GM12878 (cell line): ENCODE results near the gene ALDH1A3. TPM values are rescaled to one million over a fixed set of nuclear protein-coding genes. Genes with fewer than 3 reads are reported as not detected.

ENCODE experiments used
- ATAC-seq: fragments of 200-7000 bp; cut with Tn5 transposase; 3 replicates; pipeline ENCODE4 v1.9.1; 2020; ENCODE audit warnings: mild to moderate bottlenecking, moderate library complexity
- BruUV-seq: library from RNA; stranded (reverse); fragments of 400-500 nt; replicated peaks from 2 replicates; lab custom pipeline; 2021; lab: Mats Ljungman, UMichigan
- CTCF ChIA-PET: fragments of 300-600 bp; sonication (Branson Sonifier 250); formaldehyde crosslinking; extraction: SDS; loops from one replicate; lab custom pipeline; 2021; ENCODE audit warnings: inconsistent platforms; lab: Yijun Ruan, JAX
- POLR2A ChIA-PET: fragments of 350-600 bp; formaldehyde crosslinking; extraction: SDS; loops from one replicate; lab custom pipeline; 2021; ENCODE audit warnings: inconsistent platforms; lab: Charles Lee
- RAD21 ChIA-PET: fragments of 300-600 bp; sonication (Branson Sonifier 250); formaldehyde crosslinking; loops from one replicate; lab custom pipeline; 2023; ENCODE audit warnings: antibody characterized with exemption; ENCODE audit not compliant: unreplicated experiment; lab: Charles Lee
- SMC1A ChIA-PET: fragments of 300-600 bp; sonication (Branson Sonifier 250); formaldehyde crosslinking; loops from one replicate; lab custom pipeline; 2023; ENCODE audit not compliant: unreplicated experiment, uncharacterized antibody; lab: Charles Lee
- DNase-seq: peaks from one replicate; pipeline ENCODE4 v3.0.0-alpha.2; 2011; ENCODE audit warnings: low read depth, low spot score
- FAIRE-seq: peaks from 3 replicates; lab custom pipeline; 2011; peaks lifted over from hg19 to GRCh38; lab: Jason Lieb, UNC
- H2AFZ ChIP-seq: 2 replicates; pipeline ENCODE4 v1.6.0; 2011; ENCODE audit warnings: low read depth, low read length, control low read depth; ENCODE audit not compliant: control insufficient read depth
- H3K27ac ChIP-seq: 2 replicates; pipeline ENCODE4 v1.5.1; 2011; ENCODE audit warnings: control low read depth; ENCODE audit not compliant: control insufficient read depth, insufficient read depth
- H3K27me3 ChIP-seq, 2 experiments: replicated peaks in 1 of 2; 2 replicates each; pipeline versions ENCODE4 v1.6.0 to v1.6.1; 2011; ENCODE audit warnings: low read length in 1 of 2; ENCODE audit not compliant: control insufficient read depth in 2 of 2, insufficient read depth in 2 of 2
- H3K36me3 ChIP-seq, 2 experiments: 2 replicates each; pipeline ENCODE4 v1.5.1; 2011; ENCODE audit warnings: low read length in 1 of 2; ENCODE audit not compliant: control insufficient read depth in 2 of 2, insufficient read depth in 2 of 2
- H3K4me1 ChIP-seq: 2 replicates; pipeline ENCODE4 v1.6.1; 2011; ENCODE audit warnings: mild to moderate bottlenecking, low read length, moderate library complexity, mixed read lengths; ENCODE audit not compliant: control insufficient read depth, insufficient read depth
- H3K4me2 ChIP-seq: 2 replicates; pipeline ENCODE4 v1.6.0; 2011; ENCODE audit warnings: control low read depth; ENCODE audit not compliant: control insufficient read depth, insufficient read depth
- H3K4me3 ChIP-seq: fragments of 200-600 bp; sonication (generic); 2 replicates; pipeline ENCODE4 v1.5.1; 2016
- H3K79me2 ChIP-seq: 2 replicates; pipeline ENCODE4 v1.6.0; 2011; ENCODE audit warnings: low read length; ENCODE audit not compliant: control insufficient read depth, insufficient read depth
- H3K9ac ChIP-seq: 2 replicates; pipeline ENCODE4 v1.8.0; 2011; ENCODE audit warnings: low read length, control low read depth, mixed read lengths; ENCODE audit not compliant: control insufficient read depth, insufficient read depth
- H3K9me3 ChIP-seq: replicated peaks from 3 replicates; pipeline ENCODE4 v1.5.1; 2011; ENCODE audit warnings: mild to moderate bottlenecking, low read length; ENCODE audit not compliant: control insufficient read depth, insufficient read depth
- H4K20me1 ChIP-seq: 2 replicates; pipeline ENCODE4 v1.6.0; 2011; ENCODE audit not compliant: control insufficient read depth, insufficient read depth
- CBX3 ChIP-seq: fragments of 200-600 bp; sonication (generic); IDR thresholded peaks from 2 replicates; pipeline ENCODE4 v1.6.1; 2016; ENCODE audit warnings: low read depth, borderline replicate concordance
- RAD21 ChIP-seq: IDR thresholded peaks from 2 replicates; pipeline ENCODE4 v1.6.1; 2011; ENCODE audit warnings: mild to moderate bottlenecking, low read depth, low read length, moderate library complexity; ENCODE audit not compliant: insufficient read depth
- RUNX3 ChIP-seq: IDR thresholded peaks from 2 replicates; pipeline ENCODE4 v1.6.1; 2012; ENCODE audit warnings: low read length, inconsistent platforms
- SIX5 ChIP-seq: IDR thresholded peaks from 2 replicates; pipeline ENCODE4 v1.6.1; 2011; ENCODE audit warnings: mild to moderate bottlenecking, low read depth, low read length, moderate library complexity; ENCODE audit not compliant: severe bottlenecking
- WGBS: methylation state at CpG from one replicate; pipeline ENCODE4 v1.1.6; 2016; ENCODE audit warnings: low lambda C conversion rate; ENCODE audit not compliant: insufficient replicate concordance, insufficient coverage; ENCODE audit errors: missing lambda C conversion rate; 5-methylcytosine and 5-hydroxymethylcytosine counted together
- in situ Hi-C: fragments of 300-500 bp; cut with MboI; formaldehyde crosslinking; loops from 9 replicates; pipeline ENCODE4 v1.14.3; 2018; ENCODE audit warnings: mixed read lengths
- intact Hi-C: fragments of 100-400 bp; cut with micrococcal nuclease; formaldehyde crosslinking; loops from one replicate; pipeline ENCODE4 v1.14.2; 2022; ENCODE audit not compliant: unreplicated experiment
- polyA plus RNA-seq, 11 experiments: library from polyadenylated mRNA; depleted of rRNA in 4 of 11; unstranded in 6 of 11; stranded (reverse) in 5 of 11; fragments of >200 nt; fragmentation: Nextera tagmentation in 4 of 11; fragmentation: Illumina TruSeq in 1 of 11; extraction: Ambion mirVana in 4 of 11; extraction: Trizol in 1 of 11; gene quantifications; 1 replicate in 1 of 11; 2 replicates in 10 of 11; pipeline versions ENCODE4 v1.2.1 to v1.2.3, GENCODE V29; 2011 to 2016; ENCODE audit warnings: inconsistent platforms in 2 of 11, missing spikeins in 2 of 11, low read depth in 1 of 11
- total RNA-seq, 4 experiments: library from RNA; depleted of rRNA in 3 of 4; stranded (reverse); fragments of >200 nt in 3 of 4; fragmentation: Illumina TruSeq in 1 of 4; extraction: Trizol in 1 of 4; gene quantifications; 2 replicates each; pipeline versions ENCODE4 v1.2.1 to v1.2.3, GENCODE V29; 2013 to 2021
- TF ChIP-seq, protein P1 (sequence below), 3 experiments: IDR thresholded peaks in 2 of 3; conservative IDR thresholded peaks in 1 of 3; 2 replicates each; pipeline ENCODE4 v1.5.1; 2011; ENCODE audit warnings: low read depth in 3 of 3, low read length in 3 of 3, mild to moderate bottlenecking in 3 of 3, control low read depth in 2 of 3, moderate library complexity in 2 of 3, inconsistent platforms in 1 of 3, mixed read lengths in 1 of 3; ENCODE audit not compliant: control insufficient read depth in 2 of 3, insufficient read depth in 1 of 3; ENCODE audit errors: extremely low read depth in 1 of 3
- TF ChIP-seq, protein P2 (sequence below): fragments of 450-650 bp; IDR thresholded peaks from 2 replicates; pipeline ENCODE4 v1.6.1; 2018; ENCODE audit warnings: mild to moderate bottlenecking, low read depth, moderate library complexity; ENCODE audit not compliant: partially characterized antibody

The ALDH1A3 gene
- total and polyA plus RNA-seq, 10 of the 15 experiments (the other 5 are each of a cell fraction or from before 2014, with no cell fraction given): 0.06 to 0.69 (median 0.18) TPM

DNA sequence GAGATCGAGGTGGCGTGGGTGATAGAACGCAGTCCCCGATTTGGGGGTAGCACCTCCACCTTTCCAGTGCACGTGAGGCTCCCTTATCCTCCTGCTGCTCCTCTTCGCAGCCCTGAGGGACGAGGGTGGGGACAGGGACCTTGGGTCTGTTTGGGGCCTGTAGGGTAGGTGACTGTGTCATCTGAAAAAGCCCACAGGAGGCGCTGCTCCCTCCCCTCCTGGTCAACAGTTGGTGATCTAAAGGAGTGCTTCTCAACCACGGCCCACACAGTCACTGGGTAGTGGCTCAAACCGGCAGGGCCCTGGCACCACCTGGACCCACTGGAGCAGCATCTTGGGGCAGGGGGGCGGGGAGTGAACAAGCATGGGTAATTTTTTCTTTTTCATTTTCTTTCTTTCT, 46.6 kb downstream of the ALDH1A3 start:
- peaks cover 54% of the 10 kb centered on the region for H3K79me2 ChIP-seq
- POLR2A ChIA-PET: interaction anchor here (1.6 to 5.3 kb wide), 3 partner anchors 11 to 18 kb away, joined by 4 to 50 read pairs (median 7); no protein-coding TSS in a partner anchor
- 70% methylated on average over 11 of the region's 11 CpGs for WGBS
- no peaks in the 10 kb centered on the region for H3K9me3 ChIP-seq
- FAIRE-seq (no peak), ATAC-seq (peak; percentile 68), DNase-seq (no peak)
- no peak overlapping the region for H3K9ac ChIP-seq
- intact Hi-C loops (loop anchor here (2.0 kb wide), 1 partner anchor 15 kb away; no protein-coding TSS in a partner anchor), in situ Hi-C loops (loop anchor here (25.0 kb wide), 1 partner anchor 1414 kb away; no protein-coding TSS in a partner anchor)
- H2AFZ ChIP-seq: no peak overlapping the region
- no peak overlapping the region for H3K4me3 ChIP-seq
- H3K27ac ChIP-seq: no peak overlapping the region; the same call in 1 of the 2 replicates
- H3K27me3 ChIP-seq: no peaks in the 10 kb centered on the region
- CTCF ChIA-PET: interaction anchor here (1.4 to 5.1 kb wide), 4 partner anchors 16 to 318 kb away, joined by 3 to 51 read pairs (median 21); no protein-coding TSS in a partner anchor
- H3K4me2 ChIP-seq: peak overlapping the region; percentile 13; the same call in 1 of the 2 replicates
- H4K20me1 ChIP-seq: no peaks in the 10 kb centered on the region
- H3K36me3 ChIP-seq: peaks cover 16 to 23% of the 10 kb centered on the region in 2 experiments
- RAD21 ChIA-PET: interaction anchor here (0.9 to 6.0 kb wide), 10 partner anchors 7 to 82 kb away, joined by 3 to 76 read pairs (median 8); partner anchors contain the start of gene LRRK1
- BruUV-seq: no TSS peak
- SMC1A ChIA-PET: interaction anchor here (1.9 to 5.9 kb wide), 4 partner anchors 9 to 81 kb away, joined by 8 to 55 read pairs (median 28); partner anchors contain the start of gene LRRK1
- TF ChIP-seq SIX5 (no peak), CBX3 (no peak), RUNX3 (peak; percentile 25; the same call in 1 of the 2 replicates), RAD21 (peak; percentile 37)
- TF ChIP-seq, protein P1, sequence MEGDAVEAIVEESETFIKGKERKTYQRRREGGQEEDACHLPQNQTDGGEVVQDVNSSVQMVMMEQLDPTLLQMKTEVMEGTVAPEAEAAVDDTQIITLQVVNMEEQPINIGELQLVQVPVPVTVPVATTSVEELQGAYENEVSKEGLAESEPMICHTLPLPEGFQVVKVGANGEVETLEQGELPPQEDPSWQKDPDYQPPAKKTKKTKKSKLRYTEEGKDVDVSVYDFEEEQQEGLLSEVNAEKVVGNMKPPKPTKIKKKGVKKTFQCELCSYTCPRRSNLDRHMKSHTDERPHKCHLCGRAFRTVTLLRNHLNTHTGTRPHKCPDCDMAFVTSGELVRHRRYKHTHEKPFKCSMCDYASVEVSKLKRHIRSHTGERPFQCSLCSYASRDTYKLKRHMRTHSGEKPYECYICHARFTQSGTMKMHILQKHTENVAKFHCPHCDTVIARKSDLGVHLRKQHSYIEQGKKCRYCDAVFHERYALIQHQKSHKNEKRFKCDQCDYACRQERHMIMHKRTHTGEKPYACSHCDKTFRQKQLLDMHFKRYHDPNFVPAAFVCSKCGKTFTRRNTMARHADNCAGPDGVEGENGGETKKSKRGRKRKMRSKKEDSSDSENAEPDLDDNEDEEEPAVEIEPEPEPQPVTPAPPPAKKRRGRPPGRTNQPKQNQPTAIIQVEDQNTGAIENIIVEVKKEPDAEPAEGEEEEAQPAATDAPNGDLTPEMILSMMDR (IDR thresholded peaks at IDR 0.05 in 2 of 3, conservative IDR thresholded peaks at IDR 0.05 in 1 of 3; ENCODE audit: control insufficient read depth in 2 of 3, extremely low read depth in 1 of 3, insufficient read depth in 1 of 3, low read depth in 3 of 3, low read length in 3 of 3): peak; percentile 23 to 60 (median 51); a peak in 4 of 6 replicates
- TF ChIP-seq, protein P2, sequence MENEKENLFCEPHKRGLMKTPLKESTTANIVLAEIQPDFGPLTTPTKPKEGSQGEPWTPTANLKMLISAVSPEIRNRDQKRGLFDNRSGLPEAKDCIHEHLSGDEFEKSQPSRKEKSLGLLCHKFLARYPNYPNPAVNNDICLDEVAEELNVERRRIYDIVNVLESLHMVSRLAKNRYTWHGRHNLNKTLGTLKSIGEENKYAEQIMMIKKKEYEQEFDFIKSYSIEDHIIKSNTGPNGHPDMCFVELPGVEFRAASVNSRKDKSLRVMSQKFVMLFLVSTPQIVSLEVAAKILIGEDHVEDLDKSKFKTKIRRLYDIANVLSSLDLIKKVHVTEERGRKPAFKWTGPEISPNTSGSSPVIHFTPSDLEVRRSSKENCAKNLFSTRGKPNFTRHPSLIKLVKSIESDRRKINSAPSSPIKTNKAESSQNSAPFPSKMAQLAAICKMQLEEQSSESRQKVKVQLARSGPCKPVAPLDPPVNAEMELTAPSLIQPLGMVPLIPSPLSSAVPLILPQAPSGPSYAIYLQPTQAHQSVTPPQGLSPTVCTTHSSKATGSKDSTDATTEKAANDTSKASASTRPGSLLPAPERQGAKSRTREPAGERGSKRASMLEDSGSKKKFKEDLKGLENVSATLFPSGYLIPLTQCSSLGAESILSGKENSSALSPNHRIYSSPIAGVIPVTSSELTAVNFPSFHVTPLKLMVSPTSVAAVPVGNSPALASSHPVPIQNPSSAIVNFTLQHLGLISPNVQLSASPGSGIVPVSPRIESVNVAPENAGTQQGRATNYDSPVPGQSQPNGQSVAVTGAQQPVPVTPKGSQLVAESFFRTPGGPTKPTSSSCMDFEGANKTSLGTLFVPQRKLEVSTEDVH: no peak
- H3K4me1 ChIP-seq: peaks cover 59% of the 10 kb centered on the region
